HUES64 (cell line): ENCODE data around the gene INPP1.

Experiments used
- H3K27ac ChIP-seq: 2 replicates; pipeline ENCODE4 v1.7.0; 2013; ENCODE audit warnings: low read depth, low read length, inconsistent platforms
- H3K27me3 ChIP-seq: 2 replicates; pipeline ENCODE4 v1.6.1; 2013; ENCODE audit warnings: mild to moderate bottlenecking, low read length; ENCODE audit not compliant: insufficient read depth
- H3K36me3 ChIP-seq: 2 replicates; pipeline ENCODE4 v1.6.1; 2013; ENCODE audit warnings: mild to moderate bottlenecking, low read length; ENCODE audit not compliant: insufficient read depth
- H3K4me1 ChIP-seq: 2 replicates; pipeline ENCODE4 v1.6.1; 2013; ENCODE audit warnings: mild to moderate bottlenecking, low read length, moderate library complexity; ENCODE audit not compliant: insufficient read depth
- H3K4me3 ChIP-seq: 2 replicates; pipeline ENCODE4 v1.5.1; 2013; ENCODE audit warnings: mild to moderate bottlenecking, low read length, moderate library complexity
- H3K9ac ChIP-seq: 2 replicates; pipeline ENCODE4 v1.6.1; 2013; ENCODE audit warnings: mild to moderate bottlenecking, low read depth, low read length
- H3K9me3 ChIP-seq: 2 replicates; pipeline ENCODE4 v1.6.1; 2013; ENCODE audit warnings: low read depth, low read length; ENCODE audit not compliant: insufficient read depth
- WGBS: fragments of 150-250, 120-280 bp; methylation state at CpG from one replicate; pipeline ENCODE4 v1.1.7; 2013; ENCODE audit warnings: missing lambda C conversion rate; 5-methylcytosine and 5-hydroxymethylcytosine counted together

INPP1 gene

GRCh38 chr2:190410166-190410565, 66.8 kb downstream of the INPP1 start:
- 100% methylated on average over 1 of the region's 3 CpGs for WGBS
- Histone ChIP-seq H3K4me1 (peaks cover 24% of the 10 kb centered on the region), H3K4me3 (no peak overlapping the region), H3K27ac (no peak overlapping the region), H3K27me3 (peaks cover 46% of the 10 kb centered on the region), H3K36me3 (no peaks in the 10 kb centered on the region), H3K9me3 (0 out of 2 replicates have a peak, but pooled peaks cover 2% of the 10 kb centered on the region), H3K9ac (no peak overlapping the region)

GRCh38 chr2:190412966-190413365, 69.6 kb downstream of the INPP1 start:
- Histone ChIP-seq H3K36me3 (no peaks in the 10 kb centered on the region), H3K4me1 (peaks cover 16% of the 10 kb centered on the region), H3K27ac (no peak overlapping the region), H3K4me3 (no peak overlapping the region), H3K9me3 (no peaks in the 10 kb centered on the region), H3K9ac (no peak overlapping the region), H3K27me3 (peaks cover 26% of the 10 kb centered on the region)
- 30% methylated on average over 2 of the region's 3 CpGs for WGBS

GRCh38 chr2:190413421-190413820, 70.0 kb downstream of the INPP1 start:
- H3K9ac ChIP-seq, result no peak overlapping the region

GRCh38 chr2:190415251-190415650, 71.9 kb downstream of the INPP1 start:
- Histone ChIP-seq H3K4me3 (no peak overlapping the region), H3K9me3 (no peaks in the 10 kb centered on the region), H3K9ac (no peak overlapping the region), H3K36me3 (no peaks in the 10 kb centered on the region), H3K4me1 (peaks cover 11% of the 10 kb centered on the region), H3K27me3 (peaks cover 4% of the 10 kb centered on the region), H3K27ac (no peak overlapping the region)
- WGBS, result 98% methylated on average over 4 of the region's 4 CpGs

More at GRCh38 chr2:190413421-190413820, 70.0 kb downstream of the INPP1 start:
- Histone ChIP-seq H3K4me1 (peaks cover 16% of the 10 kb centered on the region), H3K36me3 (no peaks in the 10 kb centered on the region), H3K9me3 (no peaks in the 10 kb centered on the region), H3K27me3 (peaks cover 23% of the 10 kb centered on the region), H3K27ac (no peak overlapping the region), H3K4me3 (no peak overlapping the region)
- 86% methylated on average over 4 of the region's 4 CpGs for WGBS

GRCh38 chr2:190415794-190416775, 72.7 kb downstream of the INPP1 start:
- H3K9ac ChIP-seq, result no peak overlapping the region
- H3K9me3 ChIP-seq, result no peaks in the 10 kb centered on the region
- H3K4me1 ChIP-seq, result peaks cover 11% of the 10 kb centered on the region
- H3K36me3 ChIP-seq, result no peaks in the 10 kb centered on the region
- WGBS, result no CpG with 5 or more reads among the region's 2 CpGs
- no peak overlapping the region for H3K27ac ChIP-seq
- no peak overlapping the region for H3K4me3 ChIP-seq
- H3K27me3 ChIP-seq, result no peaks in the 10 kb centered on the region

GRCh38 chr2:190417045-190417842, 73.9 kb downstream of the INPP1 start:
- Histone ChIP-seq H3K36me3 (no peaks in the 10 kb centered on the region), H3K4me3 (no peak overlapping the region), H3K9ac (no peak overlapping the region), H3K9me3 (no peaks in the 10 kb centered on the region), H3K27ac (no peak overlapping the region), H3K27me3 (no peaks in the 10 kb centered on the region), H3K4me1 (peaks cover 11% of the 10 kb centered on the region)
- WGBS, result 94% methylated on average over 8 of the region's 9 CpGs

- no peak overlapping the region for H3K9ac ChIP-seq
- H3K36me3 ChIP-seq, result no peaks in the 10 kb centered on the region
- H3K27me3 ChIP-seq, result no peaks in the 10 kb centered on the region
- no peak overlapping the region for H3K4me3 ChIP-seq
- H3K27ac ChIP-seq, result no peak overlapping the region
- no peaks in the 10 kb centered on the region for H3K4me1 ChIP-seq
- H3K9me3 ChIP-seq, result no peaks in the 10 kb centered on the region
- WGBS, result 74% methylated on average over 1 of the region's 1 CpG
Observed at GRCh38 chr2:190418727-190419126, 75.3 kb downstream of the INPP1 start.

GRCh38 chr2:190420801-190421200, 77.4 kb downstream of the INPP1 start:
- no peak overlapping the region for H3K27ac ChIP-seq
- H3K4me1 ChIP-seq, result no peaks in the 10 kb centered on the region
- H3K9me3 ChIP-seq, result no peaks in the 10 kb centered on the region
- H3K9ac ChIP-seq, result no peak overlapping the region
- H3K27me3 ChIP-seq, result no peaks in the 10 kb centered on the region
- no peak overlapping the region for H3K4me3 ChIP-seq
- H3K36me3 ChIP-seq, result no peaks in the 10 kb centered on the region
- WGBS, result no CpG with 5 or more reads among the region's 1 CpG
